K562 (cell line): ENCODE results near the gene IGSF10. TPM values are rescaled to one million over a fixed set of nuclear protein-coding genes. Genes with fewer than 3 reads are reported as not detected.

Source experiments
- ATAC-seq: fragments of 200-7000 bp; cut with Tn5 transposase; 3 replicates; pipeline ENCODE4 v1.9.1; 2020; ENCODE audit warnings: moderate library complexity
- BruUV-seq: library from RNA; stranded (reverse); fragments of 400-500 nt; replicated peaks from 2 replicates; lab custom pipeline; 2021; lab: Mats Ljungman, UMichigan
- CTCF ChIA-PET: fragments of 300-600 bp; formaldehyde crosslinking; extraction: SDS; loops from one replicate; lab custom pipeline; 2021; ENCODE audit warnings: low intra/inter-chr PET ratio; lab: Yijun Ruan, JAX
- POLR2A ChIA-PET: fragments of 300-600, 350-650 bp; sonication (Branson Sonifier 250); formaldehyde crosslinking; extraction: SDS; loops from one replicate; lab custom pipeline; 2021; ENCODE audit warnings: antibody characterized with exemption, inconsistent platforms; lab: Yijun Ruan, JAX
- DNase-seq, 4 experiments: peaks; one replicate each; pipeline versions ENCODE4 v3.0.0 to v3.0.0-alpha.2; 2011 to 2018; ENCODE audit warnings: low spot score in 3 of 4, mixed read lengths in 3 of 4; ENCODE audit errors: extremely low read depth in 1 of 4
- FAIRE-seq: peaks from 2 replicates; lab custom pipeline; 2011; peaks lifted over from hg19 to GRCh38; lab: Jason Lieb, UNC
- H2AFZ ChIP-seq: 2 replicates; pipeline ENCODE4 v1.6.0; 2011; ENCODE audit warnings: low read depth, low read length, control low read depth, inconsistent platforms
- H3K27ac ChIP-seq: fragments of 200-600 bp; 3 replicates; pipeline ENCODE4 v1.8.0; 2011; ENCODE audit warnings: low read depth, mild to moderate bottlenecking, control low read depth, inconsistent platforms, low read length, moderate library complexity, mixed read lengths; ENCODE audit errors: extremely low read depth
- H3K27me3 ChIP-seq, 2 experiments: fragments of 300-600 bp in 1 of 2; 2 replicates in 1 of 2; 3 replicates in 1 of 2; pipeline versions ENCODE4 v1.6.0 to v1.8.0; 2011; ENCODE audit warnings: inconsistent platforms in 2 of 2, low read length in 2 of 2, mild to moderate bottlenecking in 1 of 2, mixed read lengths in 1 of 2, moderate library complexity in 1 of 2; ENCODE audit not compliant: control insufficient read depth in 2 of 2, insufficient read depth in 2 of 2
- H3K36me3 ChIP-seq: fragments of 300-600 bp; 3 replicates; pipeline ENCODE4 v1.8.0; 2011; ENCODE audit warnings: mild to moderate bottlenecking, low read length, inconsistent platforms; ENCODE audit not compliant: control insufficient read depth, insufficient read depth
- H3K4me1 ChIP-seq, 2 experiments: fragments of 200-600 bp in 1 of 2; replicated peaks in 1 of 2; 2 replicates in 1 of 2; 3 replicates in 1 of 2; pipeline versions ENCODE4 v1.5.1 to v1.8.0; 2011; ENCODE audit warnings: inconsistent platforms in 2 of 2, low read length in 2 of 2, mild to moderate bottlenecking in 1 of 2, mixed read lengths in 1 of 2, moderate library complexity in 1 of 2; ENCODE audit not compliant: control insufficient read depth in 2 of 2, insufficient read depth in 2 of 2
- H3K4me2 ChIP-seq: 2 replicates; pipeline ENCODE4 v1.6.1; 2011; ENCODE audit warnings: low read length, control low read depth, inconsistent platforms, mixed read lengths; ENCODE audit not compliant: insufficient read depth
- H3K4me3 ChIP-seq: fragments of 200-600 bp; sonication (generic), shearing (Covaris generic); 2 replicates; pipeline ENCODE4 v1.5.1; 2016; ENCODE audit warnings: control low read depth, inconsistent platforms
- H3K79me2 ChIP-seq: fragments of 200-600 bp; 3 replicates; pipeline ENCODE4 v1.8.0; 2011; ENCODE audit warnings: low read length, inconsistent platforms; ENCODE audit not compliant: control insufficient read depth, insufficient read depth
- H3K9ac ChIP-seq, 2 experiments: 2 replicates each; pipeline versions ENCODE4 v1.6.0 to v1.6.1; 2011; ENCODE audit warnings: low read depth in 2 of 2, low read length in 2 of 2, control low read depth in 1 of 2, inconsistent platforms in 1 of 2, mild to moderate bottlenecking in 1 of 2, mixed read lengths in 1 of 2; ENCODE audit not compliant: insufficient read depth in 1 of 2
- H3K9me1 ChIP-seq: one replicate; pipeline ENCODE4 v1.6.0; 2011; ENCODE audit warnings: inconsistent platforms, mild to moderate bottlenecking, low read length, moderate library complexity; ENCODE audit not compliant: control insufficient read depth, insufficient read depth
- H3K9me3 ChIP-seq: replicated peaks from 2 replicates; pipeline ENCODE4 v1.5.1; 2011; ENCODE audit warnings: low read depth, low read length, inconsistent platforms; ENCODE audit not compliant: control insufficient read depth, insufficient read depth
- H4K20me1 ChIP-seq: replicated peaks from 2 replicates; pipeline ENCODE4 v1.6.1; 2011; ENCODE audit warnings: low read length, inconsistent platforms, mixed read lengths; ENCODE audit not compliant: control insufficient read depth, insufficient read depth
- BRF2 ChIP-seq: IDR thresholded peaks from 3 replicates; pipeline ENCODE4 v1.6.1; 2011; ENCODE audit warnings: borderline replicate concordance, mild to moderate bottlenecking; ENCODE audit not compliant: insufficient read length, insufficient read depth
- CBFA2T3 ChIP-seq: fragments of 450-650 bp; IDR thresholded peaks from 2 replicates; pipeline ENCODE4 v1.6.1; 2017
- SRSF1 ChIP-seq: fragments of 200-400 bp; formaldehyde crosslinking; IDR thresholded peaks from 2 replicates; pipeline ENCODE4 v1.6.1; 2017; ENCODE audit warnings: mild to moderate bottlenecking, low read depth, low read length, moderate library complexity
- STAT5A ChIP-seq: IDR thresholded peaks from 2 replicates; pipeline ENCODE4 v1.6.1; 2012; ENCODE audit warnings: low read length, inconsistent platforms, borderline replicate concordance
- TAF15 ChIP-seq: fragments of 200-400 bp; formaldehyde crosslinking; IDR thresholded peaks from 2 replicates; pipeline ENCODE4 v1.6.1; 2017; ENCODE audit warnings: mild to moderate bottlenecking, low read depth, low read length, moderate library complexity
- TAL1 ChIP-seq: fragments of 450-650 bp; IDR thresholded peaks from 2 replicates; pipeline ENCODE4 v1.6.1; 2016; ENCODE audit warnings: mild to moderate bottlenecking
- YY1 ChIP-seq, 3 experiments: IDR thresholded peaks; 2 replicates each; pipeline ENCODE4 v1.6.1; 2011; ENCODE audit warnings: low read length in 2 of 3, mild to moderate bottlenecking in 2 of 3, moderate library complexity in 2 of 3, borderline replicate concordance in 1 of 3, control low read depth in 1 of 3, low read depth in 1 of 3; ENCODE audit not compliant: insufficient read depth in 3 of 3, insufficient replicate concordance in 2 of 3, control insufficient read depth in 1 of 3, insufficient read length in 1 of 3; ENCODE audit errors: extremely low read depth in 1 of 3
- ZBTB40 ChIP-seq, 2 experiments: fragments of 450-650 bp in 1 of 2; sonication (generic) in 1 of 2; formaldehyde crosslinking in 1 of 2; IDR thresholded peaks; 2 replicates each; pipeline versions ENCODE4 v1.7.1 to v1.9.0; 2016 to 2022; ENCODE audit warnings: inconsistent platforms in 1 of 2, mild to moderate bottlenecking in 1 of 2, missing genetic modification reagents in 1 of 2
- ZNF239 ChIP-seq: fragments of 250-450 bp; sonication (Bioruptor Pico); IDR thresholded peaks from 2 replicates; pipeline ENCODE4 v1.4.0; 2020; ENCODE audit warnings: mild to moderate bottlenecking
- ZNF583 ChIP-seq: fragments of 250-450 bp; sonication (Bioruptor Pico); IDR thresholded peaks from 2 replicates; pipeline ENCODE4 v1.4.0; 2020
- WGBS: fragments of 100-300 bp; shearing (Covaris generic); methylation state at CpG from one replicate; pipeline ENCODE4 v1.1.6; 2016; ENCODE audit warnings: low coverage, mixed read lengths; ENCODE audit not compliant: insufficient coverage; ENCODE audit errors: missing lambda C conversion rate; 5-methylcytosine and 5-hydroxymethylcytosine counted together
- in situ Hi-C: fragments of 300-500 bp; cut with MboI; formaldehyde crosslinking; loops from 4 replicates; pipeline ENCODE4 v1.15.0; 2018; ENCODE audit warnings: inconsistent platforms, mixed read lengths
- intact Hi-C: fragments of 100-400 bp; cut with micrococcal nuclease; formaldehyde crosslinking; loops from 2 replicates; pipeline ENCODE4 v1.14.2; 2022
- polyA plus RNA-seq, 8 experiments: library from polyadenylated mRNA; depleted of rRNA in 4 of 8; stranded (reverse) in 5 of 8; unstranded in 3 of 8; fragments of >200 nt; fragmentation: Nextera tagmentation in 2 of 8; fragmentation: Illumina TruSeq in 1 of 8; extraction: Ambion mirVana in 2 of 8; extraction: Trizol in 1 of 8; gene quantifications; 2 replicates each; pipeline versions ENCODE4 v1.2.1 to v1.2.3, GENCODE V29; 2011 to 2014; ENCODE audit warnings: inconsistent platforms in 1 of 8, missing spikeins in 1 of 8
- total RNA-seq, 7 experiments: library from RNA; depleted of rRNA in 6 of 7; stranded (reverse); fragments of >200 nt in 6 of 7; fragmentation: Illumina TruSeq in 2 of 7; extraction: Trizol in 2 of 7; gene quantifications; 2 replicates each; pipeline versions ENCODE4 v1.2.1 to v1.2.3, GENCODE V29; 2011 to 2021; ENCODE audit warnings: low replicate concordance in 1 of 7
- TF ChIP-seq, protein P1 (sequence below): fragments of 450-650 bp; formaldehyde crosslinking; IDR thresholded peaks from 2 replicates; pipeline ENCODE4 v1.4.0; 2022; ENCODE audit warnings: mild to moderate bottlenecking, moderate library complexity

Gene IGSF10
- total and polyA plus RNA-seq, 9 of the 15 experiments (the other 6 are each of a cell fraction or from before 2014, with no cell fraction given): 0.11 to 1.2 (median 0.40) TPM

DNA sequence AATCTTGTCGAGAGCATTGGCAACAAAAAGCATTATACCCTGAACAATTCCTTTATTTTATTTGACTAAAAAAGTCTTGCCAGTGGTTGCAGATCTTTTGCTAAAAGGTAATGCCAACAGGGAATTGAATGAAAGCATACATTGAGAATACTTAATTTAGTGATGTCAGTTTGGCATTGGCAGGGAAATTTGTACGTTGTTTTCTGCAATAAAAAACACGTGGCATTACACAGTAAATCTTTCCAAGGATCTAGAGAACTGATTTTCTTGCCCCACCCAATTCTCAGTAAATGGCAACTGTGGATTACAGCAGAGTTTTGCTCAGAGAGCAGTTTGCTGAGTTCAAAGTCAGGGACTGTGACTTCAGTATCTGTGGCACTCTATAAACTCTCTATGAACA lies 38.3 kb upstream of the IGSF10 start:
- 4% methylated on average over 3 of the region's 3 CpGs for WGBS
- no peaks in the 10 kb centered on the region for H3K9me1 ChIP-seq
- H3K4me3 ChIP-seq: no peak overlapping the region
- H3K9me3 ChIP-seq: no peaks in the 10 kb centered on the region
- no peaks in the 10 kb centered on the region for H3K27me3 ChIP-seq
- H3K4me1 ChIP-seq: peaks cover 5 to 14% of the 10 kb centered on the region in 2 experiments; a peak in 4 of 5 replicates
- no peak overlapping the region for H2AFZ ChIP-seq
- in situ Hi-C loops (no loop called here), intact Hi-C loops (no loop called here)
- H3K27ac ChIP-seq: no peak overlapping the region
- H3K9ac ChIP-seq: no peak overlapping the region
- CTCF ChIA-PET: no interaction called here
- H3K4me2 ChIP-seq: no peak overlapping the region
- DNase-seq (no peak), FAIRE-seq (no peak), ATAC-seq (no peak)
- no peaks in the 10 kb centered on the region for H4K20me1 ChIP-seq
- no peaks in the 10 kb centered on the region for H3K79me2 ChIP-seq
- POLR2A ChIA-PET: interaction anchor here (0.6 kb wide), 1 partner anchor 603 kb away, joined by 4 read pairs; no protein-coding TSS in a partner anchor
- BruUV-seq: no TSS peak
- no peaks in the 10 kb centered on the region for H3K36me3 ChIP-seq
- TF ChIP-seq ZNF583 (CRISPR knock-in tag) (no peak), YY1 (IDR thresholded peaks at IDR 0.05; ENCODE audit: borderline replicate concordance in 1 of 3, control insufficient read depth in 1 of 3, extremely low read depth in 1 of 3, insufficient read depth in 3 of 3, insufficient read length in 1 of 3, insufficient replicate concordance in 2 of 3, low read depth in 1 of 3, low read length in 2 of 3) (no peak), TAF15 (no peak), SRSF1 (no peak), STAT5A (no peak), CBFA2T3 (no peak), BRF2 (no peak), ZNF239 (CRISPR knock-in tag) (no peak), TAL1 (no peak), ZBTB40 (IDR thresholded peaks at IDR 0.05) (no peak), ZBTB40 (CRISPR knock-in tag; IDR thresholded peaks at IDR 0.05) (no peak)
- TF ChIP-seq, protein P1, sequence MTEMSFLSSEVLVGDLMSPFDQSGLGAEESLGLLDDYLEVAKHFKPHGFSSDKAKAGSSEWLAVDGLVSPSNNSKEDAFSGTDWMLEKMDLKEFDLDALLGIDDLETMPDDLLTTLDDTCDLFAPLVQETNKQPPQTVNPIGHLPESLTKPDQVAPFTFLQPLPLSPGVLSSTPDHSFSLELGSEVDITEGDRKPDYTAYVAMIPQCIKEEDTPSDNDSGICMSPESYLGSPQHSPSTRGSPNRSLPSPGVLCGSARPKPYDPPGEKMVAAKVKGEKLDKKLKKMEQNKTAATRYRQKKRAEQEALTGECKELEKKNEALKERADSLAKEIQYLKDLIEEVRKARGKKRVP (CRISPR knock-in tag): no peak
